ENCODE data around the gene LHFPL6. TPM values are rescaled to one million over a fixed set of nuclear protein-coding genes. Genes with fewer than 3 reads are reported as not detected.

Gene LHFPL6
- total RNA-seq, 1 donor from 2014 or later: 31.4 TPM

DNA sequence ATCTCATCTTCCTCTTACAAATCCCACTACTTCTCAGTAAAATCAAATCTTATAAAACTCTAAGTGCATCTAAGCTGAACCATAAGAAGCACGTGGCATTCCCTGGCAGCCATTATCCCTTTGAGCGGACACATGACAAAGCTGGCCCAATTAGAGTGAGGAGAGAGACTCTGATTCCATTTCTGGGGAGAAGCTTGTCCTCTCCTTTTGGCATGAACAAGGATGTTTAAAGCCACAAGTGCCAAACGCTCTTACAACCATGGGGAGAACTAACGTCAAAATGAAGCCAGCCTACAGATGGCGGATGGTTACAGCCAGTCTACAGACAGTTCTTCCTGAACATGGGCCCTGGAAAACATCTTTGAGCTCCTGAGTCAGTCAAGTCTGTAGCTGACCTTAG, 231.3 kb downstream of the LHFPL6 start:
- H3K36me3 Mint-ChIP-seq (ENCODE audit: low read depth, unreplicated experiment): peaks cover 4% of the 10 kb centered on the region
- DNase-seq (ENCODE audit: low read depth): no peak
- H3K36me3 ChIP-seq (ENCODE audit: insufficient read depth, low read length): no peaks in the 10 kb centered on the region
- no peak overlapping the region for H3K4me2 ChIP-seq (ENCODE audit: low read length)
- no peak overlapping the region for H3K9ac ChIP-seq (ENCODE audit: low read length)
- H3K27ac Mint-ChIP-seq (ENCODE audit: unreplicated experiment): no peak overlapping the region
- FAIRE-seq: no peak
- no peaks in the 10 kb centered on the region for H3K27me3 Mint-ChIP-seq (ENCODE audit: low read depth, unreplicated experiment)
- H3K9me3 Mint-ChIP-seq (ENCODE audit: unreplicated experiment): no peaks in the 10 kb centered on the region
- peaks cover 8% of the 10 kb centered on the region for H3K4me1 Mint-ChIP-seq (ENCODE audit: low read depth, unreplicated experiment)
- no peak overlapping the region for H3K4me3 Mint-ChIP-seq (ENCODE audit: unreplicated experiment)
- no peaks in the 10 kb centered on the region for H3K27me3 ChIP-seq (ENCODE audit: insufficient read depth, low read length)
- no peak for TF ChIP-seq EZH2 (IDR thresholded peaks at IDR 0.05; ENCODE audit: insufficient read depth, low read length)
- TF ChIP-seq CTCF (IDR thresholded peaks at IDR 0.05; ENCODE audit: insufficient read depth, low read depth, low read length): no peak
- H3K79me2 ChIP-seq (ENCODE audit: insufficient read depth, low read length): no peaks in the 10 kb centered on the region
- H3K4me1 ChIP-seq (ENCODE audit: insufficient read depth, low read length): no peaks in the 10 kb centered on the region
- no peak overlapping the region for H2AFZ ChIP-seq (ENCODE audit: low read depth, low read length)
- no peaks in the 10 kb centered on the region for H3K9me3 ChIP-seq (ENCODE audit: insufficient read depth, low read depth, low read length)
- no peak overlapping the region for H3K27ac ChIP-seq (ENCODE audit: low read depth, low read length)
- H4K20me1 ChIP-seq (ENCODE audit: insufficient read depth, low read length): peaks cover 7% of the 10 kb centered on the region
- H3K4me3 ChIP-seq (ENCODE audit: insufficient read depth, low read depth, low read length): no peak overlapping the region

DNA sequence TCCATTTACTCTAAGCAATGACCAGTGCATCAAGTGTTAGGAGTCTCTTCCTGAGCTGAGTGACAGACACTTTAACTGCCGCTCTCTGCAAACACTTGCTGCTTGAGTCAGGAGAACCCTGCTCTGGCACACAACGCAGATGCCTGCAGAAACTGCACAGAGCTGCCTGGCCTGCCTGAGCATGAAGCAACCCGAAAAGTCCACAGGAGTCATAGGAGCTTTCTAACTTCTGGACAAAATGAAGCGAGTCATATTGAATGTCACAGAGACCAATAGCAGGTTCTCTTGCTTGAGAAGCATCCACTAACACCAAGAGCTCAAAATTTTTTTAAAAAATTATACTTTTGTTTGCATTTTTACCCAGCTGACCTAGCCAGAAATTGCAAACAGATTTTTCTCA, 232.4 kb downstream of the LHFPL6 start:
- no peak overlapping the region for H2AFZ ChIP-seq (ENCODE audit: low read depth, low read length)
- Mint-ChIP-seq H3K4me3 (ENCODE audit: unreplicated experiment) (no peak overlapping the region), H3K9me3 (ENCODE audit: unreplicated experiment) (no peaks in the 10 kb centered on the region), H3K4me1 (ENCODE audit: low read depth, unreplicated experiment) (peaks cover 9% of the 10 kb centered on the region), H3K27me3 (ENCODE audit: low read depth, unreplicated experiment) (no peaks in the 10 kb centered on the region), H3K36me3 (ENCODE audit: low read depth, unreplicated experiment) (peaks cover 4% of the 10 kb centered on the region), H3K27ac (ENCODE audit: unreplicated experiment) (no peak overlapping the region)
- H3K9me3 ChIP-seq (ENCODE audit: insufficient read depth, low read depth, low read length): no peaks in the 10 kb centered on the region
- FAIRE-seq (no peak), DNase-seq (ENCODE audit: low read depth) (no peak)
- no peaks in the 10 kb centered on the region for H3K27me3 ChIP-seq (ENCODE audit: insufficient read depth, low read length)
- no peaks in the 10 kb centered on the region for H3K79me2 ChIP-seq (ENCODE audit: insufficient read depth, low read length)
- no peaks in the 10 kb centered on the region for H3K36me3 ChIP-seq (ENCODE audit: insufficient read depth, low read length)
- H3K4me2 ChIP-seq (ENCODE audit: low read length): no peak overlapping the region
- no peak overlapping the region for H3K9ac ChIP-seq (ENCODE audit: low read length)
- H3K4me3 ChIP-seq (ENCODE audit: insufficient read depth, low read depth, low read length): no peak overlapping the region
- TF ChIP-seq EZH2 (IDR thresholded peaks at IDR 0.05; ENCODE audit: insufficient read depth, low read length): no peak
- TF ChIP-seq CTCF (IDR thresholded peaks at IDR 0.05; ENCODE audit: insufficient read depth, low read depth, low read length): no peak
- no peaks in the 10 kb centered on the region for H3K4me1 ChIP-seq (ENCODE audit: insufficient read depth, low read length)
- peaks cover 7% of the 10 kb centered on the region for H4K20me1 ChIP-seq (ENCODE audit: insufficient read depth, low read length)
- H3K27ac ChIP-seq (ENCODE audit: low read depth, low read length): no peak overlapping the region

DNA sequence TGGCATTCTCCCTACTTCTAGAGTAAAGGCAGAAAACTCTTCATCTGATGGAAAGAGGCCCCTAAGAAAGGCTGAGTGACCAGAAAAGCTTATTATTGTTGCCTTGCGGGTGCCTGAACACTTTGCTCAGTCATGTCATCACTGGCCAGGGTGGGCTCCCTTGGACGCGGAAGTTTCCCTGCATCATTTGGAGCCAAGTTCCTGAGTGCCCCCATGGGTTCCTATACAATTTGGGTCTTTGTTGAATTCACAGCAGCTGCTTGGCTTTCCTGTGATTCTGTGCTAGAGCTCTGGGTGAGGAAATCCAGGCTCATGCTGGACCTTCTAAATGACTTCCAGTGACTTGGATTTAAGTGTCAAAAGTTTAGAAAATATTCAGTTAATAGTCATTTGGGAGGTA, 232.9 kb downstream of the LHFPL6 start:
- no peak for FAIRE-seq
- H3K4me1 ChIP-seq (ENCODE audit: insufficient read depth, low read length): peaks cover under 1% of the 10 kb centered on the region
- DNase-seq (ENCODE audit: low read depth): no peak
- no peak overlapping the region for H3K27ac Mint-ChIP-seq (ENCODE audit: unreplicated experiment)
- peaks cover 4% of the 10 kb centered on the region for H3K36me3 Mint-ChIP-seq (ENCODE audit: low read depth, unreplicated experiment)
- no peak overlapping the region for H3K4me2 ChIP-seq (ENCODE audit: low read length)
- H2AFZ ChIP-seq (ENCODE audit: low read depth, low read length): no peak overlapping the region
- no peaks in the 10 kb centered on the region for H3K36me3 ChIP-seq (ENCODE audit: insufficient read depth, low read length)
- H3K9me3 Mint-ChIP-seq (ENCODE audit: unreplicated experiment): no peaks in the 10 kb centered on the region
- no peak overlapping the region for H3K9ac ChIP-seq (ENCODE audit: low read length)
- peaks cover 7% of the 10 kb centered on the region for H4K20me1 ChIP-seq (ENCODE audit: insufficient read depth, low read length)
- no peak overlapping the region for H3K27ac ChIP-seq (ENCODE audit: low read depth, low read length)
- H3K4me3 ChIP-seq (ENCODE audit: insufficient read depth, low read depth, low read length): no peak overlapping the region
- no peak overlapping the region for H3K4me3 Mint-ChIP-seq (ENCODE audit: unreplicated experiment)
- H3K79me2 ChIP-seq (ENCODE audit: insufficient read depth, low read length): no peaks in the 10 kb centered on the region
- TF ChIP-seq CTCF (IDR thresholded peaks at IDR 0.05; ENCODE audit: insufficient read depth, low read depth, low read length) (no peak), EZH2 (IDR thresholded peaks at IDR 0.05; ENCODE audit: insufficient read depth, low read length) (no peak)
- no peaks in the 10 kb centered on the region for H3K9me3 ChIP-seq (ENCODE audit: insufficient read depth, low read depth, low read length)
- H3K27me3 Mint-ChIP-seq (ENCODE audit: low read depth, unreplicated experiment): no peaks in the 10 kb centered on the region
- peaks cover 14% of the 10 kb centered on the region for H3K4me1 Mint-ChIP-seq (ENCODE audit: low read depth, unreplicated experiment)
- H3K27me3 ChIP-seq (ENCODE audit: insufficient read depth, low read length): no peaks in the 10 kb centered on the region

Data from astrocyte (in vitro differentiated cells and primary cell).